Measurements from ENCODE around the gene GABBR2.

GABBR2 gene

GRCh38 chr9:98607787-98608186 lies 100.9 kb downstream of the GABBR2 start:
- no peak overlapping the region for H3K4me3 ChIP-seq (ENCODE audit: low read depth, low read length)
- in situ Hi-C loops (cut with HindIII; ENCODE audit: low sequenced_read_pairs) = no loop called here
- no peak for TF ChIP-seq CTCF (IDR thresholded peaks at IDR 0.05; ENCODE audit: low read depth, low read length, missing control alignments)
- peak; percentile 46 for DNase-seq (ENCODE audit: low read depth)

- no peak overlapping the region for H3K4me3 ChIP-seq (ENCODE audit: low read depth, low read length)
- TF ChIP-seq CTCF (IDR thresholded peaks at IDR 0.05; ENCODE audit: low read depth, low read length, missing control alignments) = no peak
- in situ Hi-C loops (cut with HindIII; ENCODE audit: low sequenced_read_pairs) = no loop called here
- no peak for DNase-seq (ENCODE audit: low read depth)
These were observed 101.6 kb downstream of the GABBR2 start for GRCh38 chr9:98607152-98607551.

DNA sequence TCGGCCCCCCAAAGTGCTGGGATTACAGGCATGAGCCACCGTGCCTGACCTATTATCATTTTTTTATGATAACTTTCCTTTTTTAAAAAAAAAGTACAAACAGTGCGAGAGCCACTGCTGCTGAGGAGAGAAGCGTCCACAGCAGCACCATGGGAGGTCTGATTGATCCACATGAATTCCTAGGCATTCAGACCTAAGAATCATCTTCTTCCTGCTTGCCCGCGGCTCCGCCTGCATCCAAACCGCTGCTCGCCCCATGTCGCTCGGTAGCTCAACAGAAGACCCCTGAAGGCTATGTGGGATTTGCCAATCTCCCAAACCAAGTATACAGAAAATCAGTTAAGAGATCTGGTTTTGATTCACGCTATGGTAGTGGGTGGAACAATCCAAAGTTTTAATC lies 102.0 kb downstream of the GABBR2 start:
- DNase-seq (ENCODE audit: low read depth) = no peak
- no peak overlapping the region for H3K4me3 ChIP-seq (ENCODE audit: low read depth, low read length)
- in situ Hi-C loops (cut with HindIII; ENCODE audit: low sequenced_read_pairs) = no loop called here
- no peak for TF ChIP-seq CTCF (IDR thresholded peaks at IDR 0.05; ENCODE audit: low read depth, low read length, missing control alignments)

DNA sequence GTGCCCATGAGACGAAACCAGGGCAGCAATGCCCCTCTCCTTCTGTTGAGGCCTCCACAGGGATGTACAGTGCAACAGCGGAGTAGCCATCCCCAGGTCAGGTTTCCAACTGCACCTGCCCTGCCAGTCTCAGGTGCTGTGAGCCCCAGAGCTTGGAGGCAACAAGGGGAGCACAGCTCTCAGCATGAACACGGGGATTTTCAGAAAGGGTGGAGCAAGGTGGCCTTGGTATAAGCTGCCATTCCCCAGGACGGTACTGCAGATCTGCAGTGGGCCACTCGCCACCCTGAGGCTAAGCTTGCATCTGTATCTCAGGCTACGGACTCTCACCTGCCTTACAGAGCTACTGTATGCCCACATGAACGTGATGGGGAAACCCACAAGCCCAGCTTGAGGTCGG lies 103.6 kb downstream of the GABBR2 start:
- TF ChIP-seq CTCF (IDR thresholded peaks at IDR 0.05; ENCODE audit: low read depth, low read length, missing control alignments) = no peak
- DNase-seq (ENCODE audit: low read depth) = no peak
- in situ Hi-C loops (cut with HindIII; ENCODE audit: low sequenced_read_pairs) = no loop called here
- H3K4me3 ChIP-seq (ENCODE audit: low read depth, low read length) = no peak overlapping the region

- no peak for TF ChIP-seq CTCF (IDR thresholded peaks at IDR 0.05; ENCODE audit: low read depth, low read length, missing control alignments)
- DNase-seq (ENCODE audit: low read depth) = peak; percentile 92
- in situ Hi-C loops (cut with HindIII; ENCODE audit: low sequenced_read_pairs) = no loop called here
- H3K4me3 ChIP-seq (ENCODE audit: low read depth, low read length) = no peak overlapping the region
These were observed 104.8 kb downstream of the GABBR2 start for GRCh38 chr9:98603821-98604383.

DNA sequence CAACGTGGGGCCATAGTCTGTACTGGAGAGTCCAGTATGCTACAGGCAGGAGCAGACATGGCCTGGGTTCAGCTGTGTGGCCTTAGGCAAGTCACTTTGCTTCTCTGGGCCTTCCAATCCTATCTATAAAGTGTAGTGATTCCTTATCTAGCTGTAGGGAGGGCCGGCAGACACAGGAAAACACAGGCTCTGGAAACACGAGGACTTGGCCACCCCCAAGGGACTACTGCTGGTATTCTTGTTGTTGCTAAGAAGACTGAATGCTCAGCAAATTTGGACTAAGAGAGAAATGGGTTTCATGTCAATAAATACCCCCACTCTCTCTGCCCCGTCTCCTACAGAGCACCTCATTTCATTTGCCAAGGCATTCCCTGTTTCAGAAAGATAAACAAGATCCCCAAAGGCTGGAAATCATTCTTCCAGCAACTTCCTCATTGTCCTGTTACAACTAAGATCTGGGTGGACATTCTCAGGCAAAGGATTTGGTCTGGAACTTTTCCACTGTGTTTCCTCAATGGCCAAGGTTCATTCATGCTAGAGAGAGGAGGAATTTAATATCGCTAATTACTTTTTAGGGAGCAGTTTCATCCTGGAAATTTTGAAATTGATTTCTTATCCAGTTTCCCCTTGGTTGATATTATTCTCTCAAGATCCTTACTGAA lies 105.8 kb downstream of the GABBR2 start:
- peak; percentile 16 for DNase-seq (ENCODE audit: low read depth)
- H3K4me3 ChIP-seq (ENCODE audit: low read depth, low read length) = no peak overlapping the region
- in situ Hi-C loops (cut with HindIII; ENCODE audit: low sequenced_read_pairs) = no loop called here
- TF ChIP-seq CTCF (IDR thresholded peaks at IDR 0.05; ENCODE audit: low read depth, low read length, missing control alignments) = no peak
